Stimulated activated CD8-positive, alpha-beta memory T cell treated with anti-CD3 and anti-CD28 coated beads, Interleukin-7, amount 100 ng/mL, for 24 hours (primary cell): ENCODE measurements around the gene SPRR2A.
"Not testable (repeated sequence)": the region's sequence is repeated elsewhere in the genome, so short reads cannot be mapped to it uniquely, and the experiment has no call there.

ENCODE experiments used
- DNase-seq: peaks from one replicate; pipeline ENCODE4 v3.0.0-alpha.2; 2020; ENCODE audit warnings: low read depth

SPRR2A gene

GRCh38 chr1:153024413-153024812 lies 32.9 kb downstream of the SPRR2A start:
- DNase-seq = no peak

GRCh38 chr1:153023109-153023508 lies 34.2 kb downstream of the SPRR2A start:
- no peak for DNase-seq

GRCh38 chr1:153022340-153022739 lies 35.0 kb downstream of the SPRR2A start:
- not testable (repeated sequence) for DNase-seq

GRCh38 chr1:153021829-153022228 lies 35.5 kb downstream of the SPRR2A start:
- DNase-seq = not testable (repeated sequence)

- DNase-seq = not testable (repeated sequence)
Measured at GRCh38 chr1:153011235-153011758, 46.0 kb downstream of the SPRR2A start.
